BLaER1 (cell line): Measurements from ENCODE around the gene EDAR.

Source experiments
- H3K27ac ChIP-seq: shearing (Covaris generic); formaldehyde crosslinking; 2 replicates; pipeline ENCODE4 v1.8.1; 2022
- H3K27me3 ChIP-seq: shearing (Covaris generic); formaldehyde crosslinking; 2 replicates; pipeline ENCODE4 v1.8.1; 2022
- H3K36me3 ChIP-seq: shearing (Covaris generic); formaldehyde crosslinking; 2 replicates; pipeline ENCODE4 v1.8.1; 2022
- H3K4me1 ChIP-seq: shearing (Covaris generic); formaldehyde crosslinking; 2 replicates; pipeline ENCODE4 v1.8.1; 2022
- H3K4me2 ChIP-seq: shearing (Covaris generic); formaldehyde crosslinking; 2 replicates; pipeline ENCODE4 v1.8.1; 2022
- H3K4me3 ChIP-seq: shearing (Covaris generic); formaldehyde crosslinking; 2 replicates; pipeline ENCODE4 v1.8.1; 2022
- H3K9ac ChIP-seq: shearing (Covaris generic); formaldehyde crosslinking; 2 replicates; pipeline ENCODE4 v1.8.1; 2022
- H3K9me3 ChIP-seq: shearing (Covaris generic); formaldehyde crosslinking; 2 replicates; pipeline ENCODE4 v1.8.1; 2022
- H4K20me1 ChIP-seq: shearing (Covaris generic); formaldehyde crosslinking; 2 replicates; pipeline ENCODE4 v1.8.1; 2022
- Cebpa-rat ChIP-seq: shearing (Covaris generic); IDR thresholded peaks from 2 replicates; pipeline ENCODE4 v1.8.1; 2022

Gene EDAR

GRCh38 chr2:108845923-108846322 lies 143.1 kb downstream of the EDAR start:
- peaks cover 28% of the 10 kb centered on the region for H3K36me3 ChIP-seq

More at GRCh38 chr2:108845923-108846322, 143.1 kb downstream of the EDAR start:
- H3K4me3 ChIP-seq = no peak overlapping the region
- peaks cover 13% of the 10 kb centered on the region for H3K9me3 ChIP-seq
- no peak overlapping the region for H3K9ac ChIP-seq
- H3K4me1 ChIP-seq = no peaks in the 10 kb centered on the region
- no peak for TF ChIP-seq Cebpa-rat
- H3K27ac ChIP-seq = no peak overlapping the region
- H3K27me3 ChIP-seq = no peaks in the 10 kb centered on the region
- no peak overlapping the region for H3K4me2 ChIP-seq
- H4K20me1 ChIP-seq = no peaks in the 10 kb centered on the region
